Kidney (tissue), 14 donors: ENCODE results near the gene PPIL1. TPM values are rescaled to one million over a fixed set of nuclear protein-coding genes. Genes with fewer than 3 reads are reported as not detected.

Experiments
- DNase-seq, 5 donors: peaks; one replicate each; pipeline ENCODE4 v3.0.0-alpha.2; 2013 to 2020
- FAIRE-seq: peaks from 2 replicates; lab custom pipeline; 2012; peaks lifted over from hg19 to GRCh38; lab: Jason Lieb, UNC
- H3K27ac ChIP-seq, 2 donors: one replicate each; pipeline ENCODE4 v1.7.0; 2013; ENCODE audit warnings: low read depth in 2 of 2, low read length in 2 of 2, inconsistent platforms in 1 of 2
- H3K27me3 ChIP-seq: one replicate; pipeline ENCODE4 v1.7.1; 2013; ENCODE audit warnings: low read length, inconsistent platforms; ENCODE audit not compliant: control insufficient read depth, insufficient read depth
- H3K36me3 ChIP-seq, 3 donors: one replicate each; pipeline versions ENCODE4 v1.7.0 to v1.7.1; 2013; ENCODE audit warnings: low read length in 3 of 3, control low read depth in 1 of 3, inconsistent platforms in 1 of 3; ENCODE audit not compliant: insufficient read depth in 3 of 3, control insufficient read depth in 2 of 3
- H3K4me1 ChIP-seq, 3 donors: one replicate each; pipeline versions ENCODE4 v1.7.0 to v1.7.1; 2013; ENCODE audit warnings: low read length in 3 of 3, inconsistent platforms in 1 of 3, low read depth in 1 of 3; ENCODE audit not compliant: control insufficient read depth in 2 of 3, insufficient read depth in 2 of 3
- H3K4me3 ChIP-seq, 3 donors: one replicate each; pipeline versions ENCODE4 v1.7.0 to v1.8.1; 2013; ENCODE audit warnings: low read length in 3 of 3, control low read depth in 1 of 3, inconsistent platforms in 1 of 3
- H3K9ac ChIP-seq, 3 donors: one replicate each; pipeline versions ENCODE4 v1.7.0 to v1.7.1; 2013; ENCODE audit warnings: low read length in 3 of 3, control low read depth in 1 of 3, inconsistent platforms in 1 of 3
- H3K9me3 ChIP-seq, 3 donors: one replicate each; pipeline versions ENCODE4 v1.7.0 to v1.7.1; 2013; ENCODE audit warnings: low read length in 3 of 3, control low read depth in 1 of 3, inconsistent platforms in 1 of 3; ENCODE audit not compliant: control insufficient read depth in 2 of 3, insufficient read depth in 1 of 3
- CTCF ChIP-seq: IDR thresholded peaks from 3 replicates; pipeline ENCODE4 v1.5.1; 2012; ENCODE audit warnings: mild to moderate bottlenecking, moderate library complexity, borderline replicate concordance; ENCODE audit not compliant: insufficient read depth; ENCODE audit errors: extremely low read depth
- intact Hi-C: fragments of 100-400 bp; cut with DNase I; formaldehyde crosslinking; loops from one replicate; pipeline ENCODE4 v1.11.1; 2022
- polyA plus RNA-seq: library from polyadenylated mRNA; stranded (reverse); fragments of 350-450 nt; fragmentation: Illumina TruSeq; extraction: RNeasy Lipid Tissue Mini Kit (QIAGEN cat#74804); gene quantifications from one replicate; pipeline ENCODE4 v1.2.3, GENCODE V29; 2014; ENCODE audit warnings: low read depth, low replicate concordance; ENCODE audit not compliant: insufficient read depth
- total RNA-seq: library from RNA; stranded (reverse); fragmentation: NEBNext Ultra II Directional; extraction: Animal tissue kit (Norgen Biotek cat#: 25700); gene quantifications from one replicate; pipeline ENCODE4 v1.2.1, GENCODE V29; 2021
- donor health status: control.
- donor health status: control.
- donor health status: control.
- donor health status: control.
- donor health status: control.
- donor health status: DM: yes; HTN: yes; CAD: no.
- donor health status: Normal renal cell carcinoma (clear cell type).

Gene PPIL1
- total and polyA plus RNA-seq, 2 donors from 2014 or later = 21.3 to 40.1 TPM

- no peak for TF ChIP-seq CTCF
- H3K36me3 ChIP-seq = no peaks in the 10 kb centered on the region
- intact Hi-C loops = no loop called here
- FAIRE-seq (no peak), DNase-seq (peak in 1 of 5 donors; percentile 77)
- peak overlapping the region; percentile 71 to 78 for H3K27ac ChIP-seq
- no peaks in the 10 kb centered on the region for H3K9me3 ChIP-seq
- no peak overlapping the region for H3K4me3 ChIP-seq
- peaks cover 0 to 37% (median 28%) of the 10 kb centered on the region in 3 donors for H3K4me1 ChIP-seq
- peak overlapping the region in 1 of 3 donors; percentile 26 for H3K9ac ChIP-seq
- no peaks in the 10 kb centered on the region for H3K27me3 ChIP-seq
Observed at GRCh38 chr6:36826520-36827227, 47.9 kb downstream of the PPIL1 start.

DNA sequence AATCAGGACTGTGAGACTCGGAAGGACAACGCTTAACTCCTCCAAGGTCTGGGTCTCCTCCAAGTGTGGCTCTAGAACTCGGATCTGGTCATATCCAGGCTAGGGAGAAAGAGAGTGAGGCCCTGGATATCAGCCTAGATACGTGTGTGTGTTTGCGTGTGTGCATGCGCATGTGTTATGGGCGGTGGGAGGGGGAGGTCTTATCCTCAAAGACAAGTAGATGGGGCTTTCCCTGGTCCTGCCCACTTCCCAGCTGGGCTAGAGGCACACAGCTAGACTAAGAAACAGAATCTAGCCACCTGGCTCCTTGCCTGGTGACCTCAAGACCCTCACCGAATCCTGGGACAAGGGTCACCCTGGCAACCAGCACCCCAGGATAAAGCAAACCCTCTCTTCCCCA lies 48.6 kb downstream of the PPIL1 start:
- DNase-seq = no peak
- TF ChIP-seq CTCF = no peak
- peaks cover 0 to 37% (median 28%) of the 10 kb centered on the region in 3 donors for H3K4me1 ChIP-seq
- H3K9ac ChIP-seq = no peak overlapping the region
- peak overlapping the region; percentile 32 to 71 for H3K27ac ChIP-seq
- no peak for FAIRE-seq
- no peaks in the 10 kb centered on the region for H3K27me3 ChIP-seq
- intact Hi-C loops = no loop called here
- H3K9me3 ChIP-seq = no peaks in the 10 kb centered on the region
- no peaks in the 10 kb centered on the region for H3K36me3 ChIP-seq
- no peak overlapping the region for H3K4me3 ChIP-seq

- Histone ChIP-seq H3K4me1 (peaks cover 0 to 34% (median 24%) of the 10 kb centered on the region in 3 donors), H3K9me3 (no peaks in the 10 kb centered on the region), H3K9ac (no peak overlapping the region), H3K36me3 (no peaks in the 10 kb centered on the region), H3K27me3 (no peaks in the 10 kb centered on the region), H3K27ac (peak overlapping the region; percentile 32 to 45), H3K4me3 (no peak overlapping the region)
- FAIRE-seq (no peak), DNase-seq (no peak)
- intact Hi-C loops = no loop called here
- TF ChIP-seq CTCF = no peak
Observed at GRCh38 chr6:36825452-36825851, 49.2 kb downstream of the PPIL1 start.
